ENCODE results near the gene GMFB. TPM values are rescaled to one million over a fixed set of nuclear protein-coding genes. Genes with fewer than 3 reads are reported as not detected.

Gene GMFB
- total RNA-seq, 1 donor, result 142 TPM

DNA sequence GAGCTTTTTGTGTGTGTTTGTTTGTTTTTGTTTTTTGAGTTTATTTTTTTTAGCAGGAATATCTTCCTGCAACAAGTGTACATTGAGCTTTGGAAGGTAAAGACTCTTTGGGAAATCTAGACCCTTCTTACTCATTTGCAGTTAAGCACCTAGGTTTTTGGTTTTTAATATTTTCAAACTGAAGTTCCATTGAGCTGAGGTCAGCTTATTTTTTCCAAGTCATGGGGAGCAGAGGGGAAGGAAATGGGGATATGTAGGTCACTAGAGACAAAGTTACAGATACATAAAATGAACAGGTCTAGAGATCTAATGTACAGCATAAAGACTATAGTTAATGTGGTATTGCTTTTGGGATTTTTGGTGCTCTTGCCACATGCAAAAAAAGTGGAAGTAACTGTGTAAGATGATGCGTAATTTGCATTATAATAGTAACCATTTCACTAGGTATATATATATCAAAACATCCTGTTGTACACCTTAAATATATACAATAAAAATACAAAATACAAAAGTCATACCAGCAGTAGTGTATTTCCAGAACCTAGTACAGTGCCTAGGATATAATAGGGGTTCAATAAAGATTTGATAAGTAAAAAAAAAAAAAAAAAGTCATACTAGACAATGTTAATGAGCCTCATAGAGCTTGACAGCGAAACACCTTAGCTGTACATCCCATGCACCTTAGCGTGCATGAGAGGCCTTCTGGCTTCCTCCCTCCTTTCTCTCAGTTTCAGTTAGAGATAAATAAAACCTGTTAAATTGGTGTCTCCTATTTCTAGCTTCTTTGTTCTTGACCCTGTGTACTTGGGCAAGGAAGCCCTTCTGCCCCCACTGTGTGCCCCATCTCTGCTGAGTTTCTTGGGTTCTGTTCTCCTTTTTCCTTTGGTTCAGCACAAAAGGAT lies 43.6 kb upstream of the GMFB start:
- no peak overlapping the region for H3K4me3 ChIP-seq (ENCODE audit: low read depth, low read length)
- no peak for DNase-seq (ENCODE audit: low read depth)
- TF ChIP-seq, protein P1, sequence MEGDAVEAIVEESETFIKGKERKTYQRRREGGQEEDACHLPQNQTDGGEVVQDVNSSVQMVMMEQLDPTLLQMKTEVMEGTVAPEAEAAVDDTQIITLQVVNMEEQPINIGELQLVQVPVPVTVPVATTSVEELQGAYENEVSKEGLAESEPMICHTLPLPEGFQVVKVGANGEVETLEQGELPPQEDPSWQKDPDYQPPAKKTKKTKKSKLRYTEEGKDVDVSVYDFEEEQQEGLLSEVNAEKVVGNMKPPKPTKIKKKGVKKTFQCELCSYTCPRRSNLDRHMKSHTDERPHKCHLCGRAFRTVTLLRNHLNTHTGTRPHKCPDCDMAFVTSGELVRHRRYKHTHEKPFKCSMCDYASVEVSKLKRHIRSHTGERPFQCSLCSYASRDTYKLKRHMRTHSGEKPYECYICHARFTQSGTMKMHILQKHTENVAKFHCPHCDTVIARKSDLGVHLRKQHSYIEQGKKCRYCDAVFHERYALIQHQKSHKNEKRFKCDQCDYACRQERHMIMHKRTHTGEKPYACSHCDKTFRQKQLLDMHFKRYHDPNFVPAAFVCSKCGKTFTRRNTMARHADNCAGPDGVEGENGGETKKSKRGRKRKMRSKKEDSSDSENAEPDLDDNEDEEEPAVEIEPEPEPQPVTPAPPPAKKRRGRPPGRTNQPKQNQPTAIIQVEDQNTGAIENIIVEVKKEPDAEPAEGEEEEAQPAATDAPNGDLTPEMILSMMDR (IDR thresholded peaks at IDR 0.05; ENCODE audit: insufficient read depth, low read depth, low read length), result no peak

DNA sequence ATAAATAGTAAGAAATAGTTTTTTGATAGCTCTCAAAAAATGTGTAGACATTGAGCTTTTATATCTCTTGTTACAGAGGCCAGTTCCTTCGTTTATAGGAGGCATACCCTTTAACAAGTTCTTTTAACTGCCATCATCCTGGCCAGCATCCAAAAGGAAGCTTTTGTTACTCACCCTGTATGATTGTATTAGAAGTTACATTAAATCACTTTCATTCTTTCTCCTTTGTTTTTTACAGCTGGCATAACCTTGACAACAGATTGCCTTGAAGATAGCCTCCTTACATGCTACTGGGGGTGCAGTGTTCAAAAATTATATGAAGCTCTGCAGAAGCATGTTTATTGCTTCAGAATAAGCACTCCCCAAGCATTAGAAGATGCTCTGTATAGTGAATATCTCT lies 41.0 kb upstream of the GMFB start:
- H3K4me3 ChIP-seq (ENCODE audit: low read depth, low read length), result no peak overlapping the region
- DNase-seq (ENCODE audit: low read depth), result peak; percentile 8
- TF ChIP-seq, protein P1 (IDR thresholded peaks at IDR 0.05; ENCODE audit: insufficient read depth, low read depth, low read length), result no peak

GRCh38 chr14:54528973-54529372 lies 40.2 kb upstream of the GMFB start:
- no peak for DNase-seq (ENCODE audit: low read depth)
- TF ChIP-seq, protein P1 (IDR thresholded peaks at IDR 0.05; ENCODE audit: insufficient read depth, low read depth, low read length), result no peak
- no peak overlapping the region for H3K4me3 ChIP-seq (ENCODE audit: low read depth, low read length)

- DNase-seq (ENCODE audit: low read depth), result no peak
- TF ChIP-seq, protein P1 (IDR thresholded peaks at IDR 0.05; ENCODE audit: insufficient read depth, low read depth, low read length), result no peak
These were observed 35.6 kb upstream of the GMFB start for GRCh38 chr14:54524410-54524809.

DNA sequence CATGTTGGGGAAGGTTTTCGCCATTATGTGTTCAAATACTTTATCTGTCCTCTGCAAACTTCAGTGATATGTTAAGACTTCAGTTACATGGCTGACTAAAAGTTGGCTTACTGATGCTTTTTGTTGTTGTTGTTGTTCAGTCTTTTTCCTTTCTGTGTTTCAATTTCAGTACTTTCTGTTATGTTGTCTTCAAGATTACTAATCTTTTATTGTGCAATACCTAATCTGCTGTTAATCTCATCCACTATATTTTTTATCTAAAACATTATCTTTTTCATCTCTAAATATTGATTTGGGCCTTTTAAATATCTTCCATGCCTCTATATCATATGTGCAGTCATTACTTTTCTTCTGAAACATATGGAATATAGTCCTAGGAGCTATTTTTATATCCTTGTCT lies 27.9 kb upstream of the GMFB start:
- TF ChIP-seq, protein P1 (IDR thresholded peaks at IDR 0.05; ENCODE audit: insufficient read depth, low read depth, low read length), result no peak
- H3K4me3 ChIP-seq (ENCODE audit: low read depth, low read length), result no peak overlapping the region
- DNase-seq (ENCODE audit: low read depth), result no peak

More at GRCh38 chr14:54524410-54524809, 35.6 kb upstream of the GMFB start:
- H3K4me3 ChIP-seq (ENCODE audit: low read depth, low read length), result no peak overlapping the region

- H3K4me3 ChIP-seq (ENCODE audit: low read depth, low read length), result no peak overlapping the region
- TF ChIP-seq, protein P1 (IDR thresholded peaks at IDR 0.05; ENCODE audit: insufficient read depth, low read depth, low read length), result no peak
- DNase-seq (ENCODE audit: low read depth), result no peak
These were observed 26.9 kb upstream of the GMFB start for GRCh38 chr14:54515670-54516069.

Measured in fibroblast of villous mesenchyme (primary cell).